Measurements from ENCODE around the gene HIGD1C. TPM values are rescaled to one million over a fixed set of nuclear protein-coding genes. Genes with fewer than 3 reads are reported as not detected.

HIGD1C gene
- total and polyA plus RNA-seq, 2 donors (not counting 1 experiment from before 2014, with no cell fraction given) = not detected

DNA sequence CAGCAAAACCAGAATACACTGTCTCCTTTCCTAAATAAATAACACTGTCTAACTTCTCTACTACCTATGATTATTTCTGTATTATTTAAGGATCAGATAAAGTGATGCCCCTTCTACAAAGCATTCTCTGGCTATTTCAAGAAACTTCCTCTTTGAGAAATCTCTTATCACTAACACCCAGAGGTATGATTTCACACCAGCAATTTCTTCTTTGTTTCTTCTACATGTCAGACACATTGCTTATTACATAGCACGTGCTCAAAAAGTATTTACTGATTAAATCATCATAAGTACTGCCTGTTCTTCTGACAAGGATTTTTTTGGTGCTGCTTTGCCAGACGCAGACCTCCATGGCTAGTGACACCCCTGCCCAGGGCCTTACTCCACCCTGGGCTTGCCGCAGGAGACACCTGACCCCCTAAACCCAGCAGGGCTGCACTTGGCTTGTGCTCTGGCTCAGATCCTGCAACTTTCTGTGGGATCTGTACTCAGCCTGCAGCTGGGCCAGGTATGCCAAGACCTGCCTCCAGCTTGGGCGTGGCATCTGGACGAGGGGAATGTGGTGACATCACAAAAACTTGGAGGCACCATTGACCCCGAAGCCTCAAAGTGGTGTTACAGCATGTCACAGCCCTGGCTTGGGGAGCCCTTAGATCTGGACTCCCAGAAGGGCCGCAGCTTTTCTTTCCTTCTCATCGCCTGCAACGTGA lies 15.4 kb upstream of the HIGD1C start:
- TF ChIP-seq, protein P1, sequence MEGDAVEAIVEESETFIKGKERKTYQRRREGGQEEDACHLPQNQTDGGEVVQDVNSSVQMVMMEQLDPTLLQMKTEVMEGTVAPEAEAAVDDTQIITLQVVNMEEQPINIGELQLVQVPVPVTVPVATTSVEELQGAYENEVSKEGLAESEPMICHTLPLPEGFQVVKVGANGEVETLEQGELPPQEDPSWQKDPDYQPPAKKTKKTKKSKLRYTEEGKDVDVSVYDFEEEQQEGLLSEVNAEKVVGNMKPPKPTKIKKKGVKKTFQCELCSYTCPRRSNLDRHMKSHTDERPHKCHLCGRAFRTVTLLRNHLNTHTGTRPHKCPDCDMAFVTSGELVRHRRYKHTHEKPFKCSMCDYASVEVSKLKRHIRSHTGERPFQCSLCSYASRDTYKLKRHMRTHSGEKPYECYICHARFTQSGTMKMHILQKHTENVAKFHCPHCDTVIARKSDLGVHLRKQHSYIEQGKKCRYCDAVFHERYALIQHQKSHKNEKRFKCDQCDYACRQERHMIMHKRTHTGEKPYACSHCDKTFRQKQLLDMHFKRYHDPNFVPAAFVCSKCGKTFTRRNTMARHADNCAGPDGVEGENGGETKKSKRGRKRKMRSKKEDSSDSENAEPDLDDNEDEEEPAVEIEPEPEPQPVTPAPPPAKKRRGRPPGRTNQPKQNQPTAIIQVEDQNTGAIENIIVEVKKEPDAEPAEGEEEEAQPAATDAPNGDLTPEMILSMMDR (conservative IDR thresholded peaks at IDR 0.05 in 1 of 2, IDR thresholded peaks at IDR 0.05 in 1 of 2; ENCODE audit: low read depth in 1 of 2, low read length in 2 of 2) = no peak
- no peak for TF ChIP-seq EZH2 (IDR thresholded peaks at IDR 0.05; ENCODE audit: low read length, missing control alignments)

DNA sequence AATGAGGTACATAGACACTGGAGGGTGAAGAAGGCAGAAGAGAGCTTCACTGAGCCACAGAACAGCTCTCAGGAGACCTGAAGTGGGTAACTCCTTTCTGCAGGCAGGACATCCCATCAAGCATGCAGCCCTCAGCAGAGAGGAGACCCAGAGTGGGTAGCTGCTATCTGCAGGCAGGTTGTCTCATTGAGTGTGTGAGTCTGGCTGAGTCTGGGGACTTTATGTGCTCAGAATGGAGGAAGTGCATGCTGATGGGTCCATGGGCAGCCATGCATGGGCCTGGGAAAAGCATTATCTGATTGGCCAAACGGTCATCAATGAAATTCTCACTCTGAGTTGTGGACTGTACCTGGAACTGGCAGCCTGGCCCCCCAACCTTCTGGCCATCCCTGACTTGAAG lies 14.7 kb upstream of the HIGD1C start:
- H4K20me1 ChIP-seq (ENCODE audit: control insufficient read depth, extremely low read depth, insufficient read depth, low read length) = no peaks in the 10 kb centered on the region
- TF ChIP-seq, protein P1 (conservative IDR thresholded peaks at IDR 0.05 in 1 of 2, IDR thresholded peaks at IDR 0.05 in 1 of 2; ENCODE audit: low read depth in 1 of 2, low read length in 2 of 2) = no peak
- no peak for TF ChIP-seq EZH2 (IDR thresholded peaks at IDR 0.05; ENCODE audit: low read length, missing control alignments)
- no peaks in the 10 kb centered on the region for H3K79me2 ChIP-seq (ENCODE audit: control insufficient read depth, insufficient read depth, low read length)
- no peak overlapping the region for H3K4me3 ChIP-seq (replicated peaks in 1 of 4; ENCODE audit: control extremely low read depth in 1 of 4, insufficient read depth in 1 of 4, low read depth in 3 of 4, low read length in 4 of 4)
- no peak for DNase-seq (ENCODE audit: low read depth in 2 of 2)
- H3K27me3 ChIP-seq (ENCODE audit: control insufficient read depth, insufficient read depth, low read length) = no peaks in the 10 kb centered on the region
- no peak overlapping the region for H3K27ac ChIP-seq (ENCODE audit: insufficient read depth, low read length)
- H2AFZ ChIP-seq (ENCODE audit: low read length) = no peak overlapping the region
- H3K4me2 ChIP-seq (ENCODE audit: extremely low read depth, insufficient read depth, low read length) = no peak overlapping the region
- H3K9me3 ChIP-seq (ENCODE audit: control insufficient read depth, insufficient read depth, low read depth, low read length) = no peaks in the 10 kb centered on the region
- H3K4me1 ChIP-seq (ENCODE audit: control insufficient read depth, extremely low read depth, insufficient read depth, low read length) = peaks cover 5% of the 10 kb centered on the region
- no peaks in the 10 kb centered on the region for H3K36me3 ChIP-seq (ENCODE audit: control insufficient read depth, insufficient read depth, low read length)
- H3K9ac ChIP-seq (ENCODE audit: insufficient read depth, low read length) = no peak overlapping the region

More for the DNA sequence above, 15.4 kb upstream of the HIGD1C start:
- Histone ChIP-seq H3K4me2 (ENCODE audit: extremely low read depth, insufficient read depth, low read length) (no peak overlapping the region), H3K4me3 (replicated peaks in 1 of 4; ENCODE audit: control extremely low read depth in 1 of 4, insufficient read depth in 1 of 4, low read depth in 3 of 4, low read length in 4 of 4) (no peak overlapping the region), H3K9me3 (ENCODE audit: control insufficient read depth, insufficient read depth, low read depth, low read length) (no peaks in the 10 kb centered on the region), H3K9ac (ENCODE audit: insufficient read depth, low read length) (no peak overlapping the region), H3K27me3 (ENCODE audit: control insufficient read depth, insufficient read depth, low read length) (no peaks in the 10 kb centered on the region), H3K79me2 (ENCODE audit: control insufficient read depth, insufficient read depth, low read length) (no peaks in the 10 kb centered on the region), H4K20me1 (ENCODE audit: control insufficient read depth, extremely low read depth, insufficient read depth, low read length) (no peaks in the 10 kb centered on the region), H2AFZ (ENCODE audit: low read length) (no peak overlapping the region), H3K4me1 (ENCODE audit: control insufficient read depth, extremely low read depth, insufficient read depth, low read length) (peaks cover 5% of the 10 kb centered on the region), H3K36me3 (ENCODE audit: control insufficient read depth, insufficient read depth, low read length) (no peaks in the 10 kb centered on the region), H3K27ac (ENCODE audit: insufficient read depth, low read length) (no peak overlapping the region)
- DNase-seq (ENCODE audit: low read depth in 2 of 2) = no peak

DNA sequence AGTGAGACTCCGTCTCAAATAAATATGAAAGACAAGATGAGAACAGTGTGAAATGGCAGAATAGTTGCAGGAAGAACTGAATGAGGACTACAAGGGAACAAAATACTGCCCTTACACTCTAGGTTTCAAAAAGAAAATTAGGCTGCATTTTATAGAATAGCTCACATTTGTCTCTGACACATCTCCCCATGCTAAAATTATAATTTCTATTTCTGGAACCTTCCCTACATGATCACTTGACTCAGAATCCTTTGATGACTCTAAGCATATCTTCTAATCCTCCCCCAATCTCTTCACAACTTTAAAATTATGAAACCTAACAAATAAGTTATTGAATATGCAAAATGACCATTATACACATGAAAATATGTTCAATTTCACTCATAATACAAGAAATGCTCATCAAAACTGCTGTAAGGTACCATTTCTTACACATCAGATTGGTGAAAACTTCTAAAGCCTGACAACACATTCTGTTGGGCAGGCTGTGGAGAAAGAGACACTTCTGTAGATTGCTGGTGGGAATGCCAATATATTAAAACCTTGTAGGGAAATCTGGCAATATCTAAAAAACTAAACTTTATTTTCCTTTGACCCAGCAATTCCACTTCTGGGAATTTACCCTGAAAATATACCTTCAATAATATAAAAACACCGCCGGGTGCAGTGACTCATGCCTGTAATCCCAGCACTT lies 4.3 kb upstream of the HIGD1C start:
- H3K9me3 ChIP-seq (ENCODE audit: control insufficient read depth, insufficient read depth, low read depth, low read length) = no peaks in the 10 kb centered on the region
- no peak overlapping the region for H3K9ac ChIP-seq (ENCODE audit: insufficient read depth, low read length)
- no peak for DNase-seq (ENCODE audit: low read depth in 2 of 2)
- TF ChIP-seq EZH2 (IDR thresholded peaks at IDR 0.05; ENCODE audit: low read length, missing control alignments) = no peak
- TF ChIP-seq, protein P1 (conservative IDR thresholded peaks at IDR 0.05 in 1 of 2, IDR thresholded peaks at IDR 0.05 in 1 of 2; ENCODE audit: low read depth in 1 of 2, low read length in 2 of 2) = no peak
- H2AFZ ChIP-seq (ENCODE audit: low read length) = no peak overlapping the region
- no peaks in the 10 kb centered on the region for H4K20me1 ChIP-seq (ENCODE audit: control insufficient read depth, extremely low read depth, insufficient read depth, low read length)
- no peak overlapping the region for H3K4me2 ChIP-seq (ENCODE audit: extremely low read depth, insufficient read depth, low read length)
- H3K4me1 ChIP-seq (ENCODE audit: control insufficient read depth, extremely low read depth, insufficient read depth, low read length) = no peaks in the 10 kb centered on the region
- no peaks in the 10 kb centered on the region for H3K36me3 ChIP-seq (ENCODE audit: control insufficient read depth, insufficient read depth, low read length)
- H3K79me2 ChIP-seq (ENCODE audit: control insufficient read depth, insufficient read depth, low read length) = no peaks in the 10 kb centered on the region
- H3K27ac ChIP-seq (ENCODE audit: insufficient read depth, low read length) = no peak overlapping the region
- H3K27me3 ChIP-seq (ENCODE audit: control insufficient read depth, insufficient read depth, low read length) = no peaks in the 10 kb centered on the region
- no peak overlapping the region for H3K4me3 ChIP-seq (replicated peaks in 1 of 4; ENCODE audit: control extremely low read depth in 1 of 4, insufficient read depth in 1 of 4, low read depth in 3 of 4, low read length in 4 of 4)
